GM06990 (cell line): ENCODE data around the gene APOBEC3C.
A peak's percentile ranks its signal among the peaks of the same experiment; 100 is the strongest.
"Not testable (repeated sequence)": the region's sequence is repeated elsewhere in the genome, so short reads cannot be mapped to it uniquely, and the experiment has no call there.

ENCODE experiments used
- DNase-seq: peaks from one replicate; pipeline ENCODE4 v3.0.0-alpha.2; 2011; ENCODE audit not compliant: insufficient read length; ENCODE audit errors: extremely low read depth
- H3K27me3 ChIP-seq: replicated peaks from 2 replicates; pipeline ENCODE4 v1.6.0; 2011; ENCODE audit warnings: low read length; ENCODE audit not compliant: control insufficient read depth, insufficient read depth
- H3K36me3 ChIP-seq: 2 replicates; pipeline ENCODE4 v1.5.1; 2011; ENCODE audit warnings: low read length; ENCODE audit not compliant: control insufficient read depth, insufficient read depth
- H3K4me3 ChIP-seq: replicated peaks from 2 replicates; pipeline ENCODE4 v1.5.1; 2011; ENCODE audit warnings: low read depth, mild to moderate bottlenecking, control low read depth, low read length
- TF ChIP-seq, protein P1 (sequence below): IDR thresholded peaks from 2 replicates; pipeline ENCODE4 v1.5.1; 2011; ENCODE audit warnings: low read length, control low read depth, mild to moderate bottlenecking, inconsistent platforms; ENCODE audit not compliant: insufficient read depth, poor library complexity, severe bottlenecking

APOBEC3C gene

DNA sequence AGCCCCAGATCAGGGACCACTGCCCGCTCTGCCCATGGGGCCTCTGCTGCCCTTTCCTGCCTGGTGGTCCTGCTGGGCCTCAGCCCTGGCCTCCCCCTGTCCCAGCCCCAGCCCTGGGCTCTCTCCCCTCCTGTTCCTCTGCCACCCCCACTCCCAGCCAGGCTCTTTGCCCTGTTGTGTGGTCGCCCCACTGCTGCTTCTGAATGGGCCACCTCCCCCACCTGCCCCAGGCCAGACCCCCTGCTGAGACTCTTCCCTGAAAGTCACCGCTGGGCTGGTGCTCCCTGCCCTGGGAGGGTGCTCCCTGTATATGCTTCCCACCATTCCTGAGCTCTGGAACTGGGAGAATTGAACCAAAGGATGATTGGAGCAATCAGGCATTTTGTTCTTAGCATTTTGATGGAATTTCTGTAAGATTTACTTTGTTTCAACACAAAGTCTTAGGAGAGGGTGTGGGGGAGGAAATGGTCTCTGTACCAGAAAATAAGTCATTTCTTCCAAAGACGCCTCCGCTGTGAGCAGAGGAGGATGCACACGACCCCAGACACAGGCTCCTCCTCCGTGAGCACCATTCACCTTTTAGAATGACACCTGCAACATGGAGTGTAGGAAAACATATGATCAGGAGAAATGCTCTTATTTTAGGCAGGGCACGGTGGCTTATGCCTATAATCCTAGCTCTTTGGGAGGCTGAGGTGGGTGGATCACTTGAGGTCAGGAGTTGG, 26.7 kb upstream of the APOBEC3C start:
- Histone ChIP-seq H3K27me3 (no peaks in the 10 kb centered on the region), H3K4me3 (no peak overlapping the region), H3K36me3 (peaks cover 1% of the 10 kb centered on the region)
- no peak for DNase-seq
- TF ChIP-seq, protein P1, sequence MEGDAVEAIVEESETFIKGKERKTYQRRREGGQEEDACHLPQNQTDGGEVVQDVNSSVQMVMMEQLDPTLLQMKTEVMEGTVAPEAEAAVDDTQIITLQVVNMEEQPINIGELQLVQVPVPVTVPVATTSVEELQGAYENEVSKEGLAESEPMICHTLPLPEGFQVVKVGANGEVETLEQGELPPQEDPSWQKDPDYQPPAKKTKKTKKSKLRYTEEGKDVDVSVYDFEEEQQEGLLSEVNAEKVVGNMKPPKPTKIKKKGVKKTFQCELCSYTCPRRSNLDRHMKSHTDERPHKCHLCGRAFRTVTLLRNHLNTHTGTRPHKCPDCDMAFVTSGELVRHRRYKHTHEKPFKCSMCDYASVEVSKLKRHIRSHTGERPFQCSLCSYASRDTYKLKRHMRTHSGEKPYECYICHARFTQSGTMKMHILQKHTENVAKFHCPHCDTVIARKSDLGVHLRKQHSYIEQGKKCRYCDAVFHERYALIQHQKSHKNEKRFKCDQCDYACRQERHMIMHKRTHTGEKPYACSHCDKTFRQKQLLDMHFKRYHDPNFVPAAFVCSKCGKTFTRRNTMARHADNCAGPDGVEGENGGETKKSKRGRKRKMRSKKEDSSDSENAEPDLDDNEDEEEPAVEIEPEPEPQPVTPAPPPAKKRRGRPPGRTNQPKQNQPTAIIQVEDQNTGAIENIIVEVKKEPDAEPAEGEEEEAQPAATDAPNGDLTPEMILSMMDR, result no peak

DNA sequence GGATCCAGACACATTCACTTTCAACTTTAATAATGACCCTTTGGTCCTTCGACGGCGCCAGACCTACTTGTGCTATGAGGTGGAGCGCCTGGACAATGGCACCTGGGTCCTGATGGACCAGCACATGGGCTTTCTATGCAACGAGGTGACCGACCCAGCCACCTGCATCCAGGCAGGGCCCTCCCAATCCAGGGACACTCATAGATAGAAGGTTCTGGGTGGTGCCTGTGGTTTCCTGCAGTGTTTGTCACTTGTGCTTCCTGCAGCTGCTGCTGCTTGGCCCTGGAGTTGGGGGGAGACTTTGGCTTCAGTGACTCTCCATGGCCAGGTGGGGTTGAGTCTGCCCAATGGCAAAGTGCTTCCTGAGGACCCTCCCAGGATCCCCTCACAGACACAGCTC, 24.6 kb upstream of the APOBEC3C start:
- TF ChIP-seq, protein P1, result no peak
- H3K27me3 ChIP-seq, result no peaks in the 10 kb centered on the region
- H3K36me3 ChIP-seq, result peaks cover 1% of the 10 kb centered on the region
- H3K4me3 ChIP-seq, result no peak overlapping the region
- no peak for DNase-seq

DNA sequence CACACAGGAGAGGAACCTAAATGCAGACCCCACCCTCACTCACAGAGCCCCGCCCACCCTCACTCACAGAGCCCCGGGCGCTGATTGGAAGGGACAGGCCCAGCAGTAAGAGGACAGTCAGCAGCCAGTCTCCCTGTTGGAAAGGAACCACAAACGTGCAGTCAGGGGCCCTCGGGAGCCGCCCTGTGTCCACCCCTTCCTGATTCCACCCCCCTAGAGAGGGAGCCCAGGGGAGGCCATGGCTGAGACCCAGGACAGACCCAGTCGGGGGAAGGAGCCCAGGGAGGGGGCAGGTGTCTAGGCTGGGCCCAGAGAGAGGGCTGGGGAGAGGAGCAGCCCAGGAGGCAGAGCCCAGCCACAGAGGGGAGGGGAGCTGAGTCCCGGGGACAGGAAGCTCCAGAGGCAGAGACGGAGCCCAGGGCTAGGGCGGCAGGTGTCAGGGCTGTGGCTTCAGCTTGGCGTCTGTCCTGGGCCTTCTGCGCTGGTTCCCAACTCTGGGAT, 21.1 kb upstream of the APOBEC3C start:
- H3K27me3 ChIP-seq, H3K4me3 ChIP-seq, DNase-seq, H3K36me3 ChIP-seq: not testable (repeated sequence)

DNA sequence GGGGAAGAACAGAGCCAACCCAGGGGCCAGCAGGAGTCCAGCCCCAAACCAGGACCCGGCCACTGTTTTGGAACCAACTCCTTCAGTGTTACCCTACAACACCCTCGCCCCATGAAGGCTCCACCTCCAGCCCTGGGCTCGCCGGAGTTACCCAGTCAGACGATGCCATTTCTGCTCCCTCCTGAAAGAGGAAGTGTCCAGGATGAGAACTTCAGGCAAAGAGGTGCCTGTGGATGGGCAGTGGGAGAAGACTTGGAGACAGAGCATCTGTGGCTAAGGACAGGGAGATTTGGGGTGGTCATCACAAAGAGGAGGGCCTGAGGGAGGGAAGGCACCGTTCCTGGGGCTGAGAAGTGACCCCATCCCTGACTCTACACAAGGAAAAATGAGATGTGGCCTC, 18.0 kb upstream of the APOBEC3C start:
- no peak overlapping the region for H3K4me3 ChIP-seq
- H3K27me3 ChIP-seq, result no peaks in the 10 kb centered on the region
- no peaks in the 10 kb centered on the region; the same call in 1 of the 2 replicates for H3K36me3 ChIP-seq
- TF ChIP-seq, protein P1, result no peak
- no peak for DNase-seq

DNA sequence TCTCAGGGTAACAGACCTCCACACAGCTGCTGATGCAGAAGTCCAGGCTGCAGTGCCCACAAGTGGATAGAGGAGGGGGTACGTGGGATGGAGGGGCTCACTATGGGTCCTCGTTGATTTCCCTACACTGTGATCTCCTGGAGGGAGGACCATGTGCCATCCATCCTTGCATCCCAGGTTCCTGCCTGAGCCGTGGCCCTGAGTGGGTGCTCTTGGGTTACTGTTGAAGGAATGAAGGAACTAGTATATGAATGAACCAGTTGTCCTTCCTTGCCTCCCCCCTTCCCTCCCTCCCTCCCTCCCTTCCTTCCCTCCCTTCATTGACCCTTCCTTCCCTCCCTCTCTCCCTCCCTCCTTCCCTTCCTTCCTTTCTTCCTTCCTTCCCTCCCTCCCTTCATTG, 16.5 kb upstream of the APOBEC3C start:
- no peaks in the 10 kb centered on the region for H3K27me3 ChIP-seq
- DNase-seq, result no peak
- TF ChIP-seq, protein P1, result no peak
- H3K4me3 ChIP-seq, result no peak overlapping the region
- no peaks in the 10 kb centered on the region; the same call in 1 of the 2 replicates for H3K36me3 ChIP-seq

DNA sequence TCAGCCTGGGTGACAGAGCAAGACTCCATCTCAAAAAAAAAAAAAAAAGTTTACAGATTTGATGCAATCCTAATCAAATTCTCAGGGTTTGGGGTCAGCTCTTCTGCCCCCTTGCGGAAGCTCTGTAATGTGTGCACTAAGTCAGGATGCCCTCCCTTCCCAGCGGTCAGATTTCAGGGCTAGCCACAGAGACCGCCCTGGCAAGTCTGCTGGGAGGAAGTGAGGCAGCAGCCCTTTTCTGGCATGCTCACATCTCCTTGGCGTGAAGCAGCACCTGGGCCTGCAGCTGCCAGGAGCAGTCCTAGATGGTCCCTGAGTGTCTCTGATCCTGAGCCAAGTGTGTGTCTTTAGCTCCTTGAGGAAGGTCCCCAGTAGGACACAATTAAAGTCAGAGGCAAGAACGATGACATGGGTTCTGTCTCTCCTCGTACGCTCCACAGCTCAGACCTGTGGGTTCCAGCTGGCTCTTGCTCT, 10.9 kb upstream of the APOBEC3C start:
- H3K27me3 ChIP-seq, result no peaks in the 10 kb centered on the region
- TF ChIP-seq, protein P1, result peak; percentile 69
- no peaks in the 10 kb centered on the region for H3K36me3 ChIP-seq
- peak; percentile 64 for DNase-seq
- H3K4me3 ChIP-seq, result no peak overlapping the region
